Cardiac fibroblast (primary cell): Measurements from ENCODE around the gene DOCK6.

Source experiments
- DNase-seq, 2 donors: peaks; one replicate each; pipeline versions ENCODE4 v3.0.0 to v3.0.0-alpha.2; 2010; ENCODE audit warnings: low read depth in 2 of 2
- H3K4me3 ChIP-seq, 2 donors: replicated peaks in 1 of 2; 1 replicate in 1 of 2; 2 replicates in 1 of 2; pipeline ENCODE4 v1.5.1; 2011; ENCODE audit warnings: low read depth in 2 of 2, low read length in 2 of 2, mild to moderate bottlenecking in 2 of 2, moderate library complexity in 1 of 2
- CTCF ChIP-seq: IDR thresholded peaks from one replicate; pipeline ENCODE4 v1.5.1; 2011; ENCODE audit warnings: low read depth, mild to moderate bottlenecking, low read length, inconsistent platforms

Gene DOCK6

DNA sequence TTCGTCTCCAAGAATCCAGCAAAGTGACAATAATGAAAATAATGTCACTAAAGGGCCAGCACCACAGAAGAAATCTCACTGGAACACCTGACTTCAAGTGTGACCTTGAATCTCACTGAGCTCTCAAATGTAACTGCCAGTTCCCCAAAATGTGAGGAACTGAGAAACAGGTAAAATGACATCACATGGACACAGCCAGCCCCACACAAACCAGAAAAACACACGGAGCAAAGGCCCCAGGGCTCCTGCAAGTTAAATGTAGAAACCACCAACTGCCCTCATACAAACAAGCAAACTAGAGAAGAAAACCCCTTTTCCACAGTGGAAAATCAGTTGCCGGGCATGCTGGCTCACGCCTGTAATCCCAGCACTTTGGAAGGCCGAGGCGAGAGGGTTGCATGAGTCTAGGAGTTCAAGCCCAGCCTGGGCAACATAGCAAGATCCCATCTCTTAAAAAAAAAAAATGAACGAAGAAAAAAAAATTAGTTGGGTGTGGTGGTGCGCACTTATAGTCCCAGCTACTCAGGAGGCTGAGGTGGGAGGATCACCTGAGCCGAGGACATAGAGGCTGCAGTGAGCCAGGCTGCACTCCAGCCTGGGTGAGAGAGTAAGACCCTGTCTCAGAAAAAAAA lies 56.3 kb downstream of the DOCK6 start:
- no peak overlapping the region for H3K4me3 ChIP-seq
- TF ChIP-seq CTCF: no peak
- DNase-seq: no peak

- peak in 1 of 2 donors; percentile 53 for DNase-seq
- TF ChIP-seq CTCF: no peak
- no peak overlapping the region for H3K4me3 ChIP-seq
These were observed 57.4 kb downstream of the DOCK6 start for GRCh38 chr19:11204943-11205349.

DNA sequence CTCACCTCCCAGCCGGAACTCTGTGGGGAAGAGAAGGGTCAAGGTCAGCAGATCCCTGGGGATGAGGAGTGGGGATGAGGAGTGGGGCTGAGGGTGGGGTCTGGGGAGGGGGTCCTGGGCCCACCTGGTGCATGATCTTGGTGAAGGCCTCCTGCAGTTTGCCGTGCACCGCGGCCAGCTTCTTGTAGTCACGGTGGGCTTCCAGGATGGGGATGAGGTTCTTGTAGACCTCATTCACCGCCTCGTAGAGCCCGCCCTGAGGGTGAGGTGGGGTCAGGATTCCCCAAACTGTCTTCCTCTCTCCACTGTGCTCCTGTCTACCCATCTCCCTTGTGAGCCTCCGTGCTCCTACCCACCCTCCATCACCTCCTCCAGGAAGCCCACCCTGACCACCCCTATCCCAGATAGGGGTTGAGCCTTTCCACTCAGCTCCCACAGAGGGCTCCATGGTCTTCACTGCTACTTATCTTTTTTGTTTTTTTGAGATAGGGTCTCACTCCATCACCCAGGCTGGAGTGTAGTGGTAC lies 58.2 kb downstream of the DOCK6 start:
- H3K4me3 ChIP-seq: no peak overlapping the region
- TF ChIP-seq CTCF: no peak
- DNase-seq: no peak

GRCh38 chr19:11203194-11204075 lies 58.9 kb downstream of the DOCK6 start:
- H3K4me3 ChIP-seq: no peak overlapping the region
- DNase-seq: peak; percentile 84 to 95
- peak; percentile 88 for TF ChIP-seq CTCF

- H3K4me3 ChIP-seq: no peak overlapping the region
- DNase-seq: no peak
These were observed 59.7 kb downstream of the DOCK6 start for GRCh38 chr19:11202488-11203193.

More at GRCh38 chr19:11202488-11203193, 59.7 kb downstream of the DOCK6 start:
- no peak for TF ChIP-seq CTCF
